Islet precursor cell (in vitro differentiated cells): ENCODE measurements around the gene MTMR3.
"Not testable (repeated sequence)": the region's sequence is repeated elsewhere in the genome, so short reads cannot be mapped to it uniquely, and the experiment has no call there.

Source experiments
- DNase-seq: peaks from one replicate; pipeline ENCODE4 v3.0.0-alpha.2; 2018

MTMR3 gene

DNA sequence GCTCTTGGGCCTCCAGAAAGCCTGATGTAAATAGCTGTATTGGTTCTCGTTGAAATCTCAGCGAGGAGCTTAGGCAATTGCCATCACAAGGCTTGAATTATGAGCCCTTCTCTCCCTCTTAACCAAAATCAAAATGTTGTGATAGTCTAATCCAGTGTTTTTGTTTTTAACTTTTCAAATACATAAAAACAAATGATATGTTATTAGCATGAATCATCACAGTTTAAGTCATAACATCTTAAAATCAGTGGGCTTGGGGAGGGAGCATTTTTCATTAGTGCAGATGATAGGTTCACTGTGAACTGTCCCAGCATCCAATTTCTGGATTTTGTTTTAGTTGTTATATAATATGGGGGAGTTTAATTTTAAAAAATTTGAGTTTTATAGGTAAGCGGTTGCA, 148.4 kb downstream of the MTMR3 start:
- DNase-seq: no peak

DNA sequence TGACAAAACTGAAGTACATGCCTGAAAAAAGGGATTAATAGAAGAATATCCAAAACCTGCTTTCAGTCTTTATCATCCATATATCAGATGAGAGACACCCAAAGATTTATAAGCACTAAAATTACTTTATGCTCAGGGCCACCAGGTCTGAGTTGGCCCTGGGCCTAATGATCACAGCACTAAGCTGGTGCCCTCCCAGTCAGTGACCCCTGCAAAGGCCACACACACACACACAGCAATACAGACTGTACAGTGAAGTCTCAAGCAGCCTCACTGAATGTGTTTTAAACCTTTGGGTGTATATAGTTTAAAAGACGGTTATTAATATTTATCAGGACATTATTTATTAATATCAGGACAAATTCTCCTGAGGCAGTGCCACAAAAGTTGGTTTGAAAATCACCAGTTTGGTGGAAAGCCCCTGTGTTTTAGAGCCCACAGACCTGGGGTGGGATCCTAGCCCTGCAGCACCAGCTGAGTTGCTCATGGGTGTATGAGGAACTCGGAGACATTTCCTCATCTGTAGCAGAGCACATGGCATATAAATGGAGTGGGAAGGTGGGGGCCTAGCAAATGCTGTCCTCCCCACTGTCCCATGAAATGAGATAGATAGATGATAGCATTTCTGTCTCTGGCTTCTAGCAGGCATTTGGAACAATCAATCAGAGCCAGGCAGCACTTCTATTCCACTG, 148.9 kb downstream of the MTMR3 start:
- no peak for DNase-seq

DNA sequence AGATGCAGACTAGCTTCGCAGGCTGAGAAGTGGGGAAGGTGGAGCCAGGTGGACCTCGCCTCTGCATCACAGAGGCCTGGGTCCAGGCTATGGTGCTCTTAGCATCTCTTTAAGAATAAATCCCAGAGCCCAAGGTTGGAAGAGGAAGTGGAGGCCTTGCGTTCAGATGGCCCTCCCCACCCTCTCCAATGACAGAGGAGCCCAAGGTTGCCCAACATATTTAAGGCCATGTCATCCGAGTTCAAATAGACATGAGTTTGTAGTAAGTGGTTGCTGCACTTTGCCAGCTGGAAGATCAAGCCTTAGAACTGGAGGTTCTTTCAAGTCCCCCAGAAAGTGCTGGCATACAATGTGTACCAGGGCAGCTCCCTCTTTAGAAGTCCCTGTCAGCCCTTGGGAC, 150.2 kb downstream of the MTMR3 start:
- DNase-seq: no peak

DNA sequence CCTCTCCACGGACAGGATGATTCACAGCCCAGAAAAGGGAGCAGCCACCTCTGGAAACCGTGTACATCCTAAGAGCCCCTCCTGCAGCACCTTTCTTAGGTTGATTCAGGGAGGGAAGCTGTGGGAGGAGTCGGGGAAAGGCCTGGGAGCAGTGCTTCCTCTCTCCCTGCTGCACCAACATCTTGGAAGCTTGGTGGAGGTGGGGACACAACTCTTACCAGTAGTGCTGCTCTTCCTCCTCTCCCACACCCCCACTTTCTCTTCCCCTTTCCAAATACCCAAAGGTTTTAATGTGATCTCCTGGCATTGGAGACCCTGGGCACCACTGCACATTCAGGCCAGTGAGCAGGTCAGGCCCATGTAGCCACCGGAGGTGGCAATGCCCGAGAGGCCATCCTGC, 150.9 kb downstream of the MTMR3 start:
- peak; percentile 49 for DNase-seq

DNA sequence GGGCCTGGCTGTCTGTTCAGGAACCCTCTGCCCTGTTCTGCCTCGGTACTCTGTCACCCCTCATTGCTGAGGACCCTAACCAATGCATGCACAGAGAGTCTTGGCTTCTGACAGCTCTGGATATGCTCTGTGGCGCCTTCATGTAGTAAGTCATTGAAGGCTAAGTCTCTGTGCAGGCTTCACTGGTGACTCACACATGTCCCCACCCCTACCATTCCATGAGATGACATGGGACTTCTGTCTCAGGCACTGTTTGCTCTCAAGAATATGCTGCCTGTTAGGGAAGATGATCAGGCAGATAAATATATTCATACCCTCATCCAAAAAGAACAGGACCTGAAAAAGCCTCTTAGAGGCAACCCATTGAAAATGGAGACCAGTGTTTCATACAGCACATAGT, 153.7 kb downstream of the MTMR3 start:
- peak; percentile 86 for DNase-seq

DNA sequence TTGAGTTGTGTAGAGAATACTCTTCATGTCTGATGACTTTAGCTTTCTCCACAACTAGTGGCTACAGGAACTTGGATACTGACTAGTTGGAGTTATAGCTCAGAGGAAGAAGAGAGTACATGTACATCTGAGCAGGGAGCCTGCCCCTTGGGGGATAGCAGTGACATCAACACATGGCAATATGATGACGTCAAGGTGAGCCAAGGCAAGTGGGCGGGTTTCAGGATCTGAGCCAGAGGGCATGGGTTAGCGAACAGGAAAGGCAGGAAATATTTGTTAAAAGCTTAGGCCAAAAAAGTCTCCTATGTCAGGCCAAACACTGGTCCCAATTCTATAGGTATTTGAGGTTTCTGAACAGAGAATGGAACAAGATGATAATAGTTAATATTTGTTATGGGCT, 155.2 kb downstream of the MTMR3 start:
- DNase-seq: peak; percentile 59

DNA sequence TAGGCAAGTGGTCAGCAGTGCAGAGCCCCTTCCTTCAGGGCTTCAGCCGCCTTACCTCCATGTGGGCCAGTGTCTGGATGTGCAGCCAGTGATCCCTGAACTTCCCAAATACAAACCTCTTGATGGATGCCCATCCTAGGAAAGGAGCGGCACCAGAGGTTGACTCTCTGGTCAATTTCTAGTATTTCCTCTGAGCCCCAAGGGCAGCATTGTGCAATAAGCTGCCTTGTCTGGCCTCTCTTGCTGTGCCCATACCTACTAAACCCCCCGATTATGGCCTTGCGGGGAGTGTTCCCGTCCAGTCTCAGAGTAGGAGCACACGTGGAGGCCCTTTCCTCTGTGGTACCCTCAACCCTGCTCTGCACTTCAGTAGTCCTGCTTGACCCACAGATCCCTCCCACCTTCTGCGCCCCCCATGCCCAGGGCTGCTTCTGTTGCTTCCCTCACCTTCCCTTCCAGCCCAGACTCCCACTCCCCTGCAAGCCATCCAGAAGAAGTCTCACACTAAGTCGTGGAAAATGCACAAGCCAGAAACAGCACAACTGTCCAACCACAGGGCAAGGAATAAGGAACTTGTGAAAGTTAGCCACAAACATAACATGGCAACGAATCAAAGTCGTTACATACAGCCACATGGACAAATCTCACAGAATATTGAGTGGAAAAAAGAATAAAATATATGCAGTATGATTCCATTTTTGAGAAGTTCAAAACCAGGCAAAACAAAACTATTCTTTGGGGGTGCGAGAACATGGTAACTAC, 157.7 kb downstream of the MTMR3 start:
- peak; percentile 46 for DNase-seq

DNA sequence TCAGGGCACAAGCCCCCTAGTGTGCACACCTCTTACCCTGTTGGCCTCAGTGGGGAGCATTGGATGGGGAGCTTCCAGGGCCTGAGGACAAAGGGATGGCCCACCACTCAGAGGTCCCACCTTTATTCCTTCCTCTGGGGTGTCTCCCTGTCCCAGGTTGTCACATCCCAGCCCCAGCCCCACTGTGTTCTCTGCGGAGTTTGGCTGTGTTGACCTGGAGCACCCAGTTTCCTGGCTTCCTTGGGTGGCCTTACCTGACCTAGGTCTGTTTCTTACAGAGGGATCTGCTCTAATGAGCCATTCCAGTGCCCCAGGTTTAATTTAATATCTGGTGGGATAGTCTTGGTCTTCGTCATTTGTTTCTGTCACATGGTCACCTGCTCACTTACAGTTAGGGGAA, 158.5 kb downstream of the MTMR3 start:
- DNase-seq: peak; percentile 37

DNA sequence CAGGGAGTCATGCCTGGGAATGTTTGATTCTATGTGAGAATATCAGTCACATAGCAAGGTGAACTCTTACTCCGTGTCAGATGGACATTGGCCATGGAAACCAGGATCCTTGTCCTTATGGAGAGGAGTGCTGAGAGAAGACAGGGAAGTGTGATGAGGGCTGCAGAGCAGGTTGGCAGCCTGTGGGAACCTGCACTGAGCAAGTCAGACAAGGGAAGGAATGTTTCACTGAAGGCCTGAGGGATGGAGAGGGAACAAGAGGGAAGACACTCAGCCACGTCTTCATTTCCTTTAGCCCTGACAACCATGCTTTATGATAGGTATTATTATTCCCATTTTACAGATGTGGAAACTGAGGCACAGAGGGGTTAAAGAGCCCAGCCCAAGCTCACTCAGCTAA, 158.9 kb downstream of the MTMR3 start:
- DNase-seq: peak; percentile 45

DNA sequence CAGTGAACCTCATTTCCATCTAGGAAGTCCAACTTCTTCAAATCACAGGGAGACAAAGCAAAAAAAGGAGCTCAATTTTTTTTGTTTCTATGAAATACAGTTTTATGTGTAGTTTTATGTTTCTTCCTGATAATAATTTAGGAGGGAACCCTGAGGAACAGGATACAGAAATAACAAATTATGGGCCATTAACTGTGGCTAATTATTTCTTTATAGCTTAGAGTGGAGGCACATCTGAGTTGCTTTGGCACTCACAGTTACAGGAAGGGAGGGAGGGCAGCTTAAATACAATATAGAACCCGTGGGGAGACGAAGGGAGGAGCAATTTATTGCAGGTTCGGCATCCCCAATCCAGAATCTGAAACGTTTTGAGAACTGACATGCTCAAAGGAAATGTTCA, 160.2 kb downstream of the MTMR3 start:
- no peak for DNase-seq

DNA sequence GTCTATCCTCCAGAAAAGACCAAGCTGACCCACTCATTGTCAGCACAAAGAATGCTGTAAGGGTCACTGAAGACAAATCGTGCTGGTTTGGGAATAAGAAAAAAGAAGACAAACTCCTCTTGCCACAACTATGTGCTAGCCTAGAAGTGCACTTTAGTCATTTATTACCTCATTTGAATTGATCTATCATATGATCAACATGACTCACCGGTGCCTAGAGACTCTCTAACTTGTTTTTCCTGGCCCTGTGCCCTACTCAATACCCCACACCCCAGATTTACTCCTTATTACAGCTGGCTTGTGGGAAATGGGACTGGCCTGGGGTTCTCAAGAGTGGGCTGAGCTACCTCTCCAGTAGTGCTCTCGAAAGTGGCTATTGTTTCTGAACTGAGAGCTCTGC, 161.4 kb downstream of the MTMR3 start:
- peak; percentile 36 for DNase-seq

DNA sequence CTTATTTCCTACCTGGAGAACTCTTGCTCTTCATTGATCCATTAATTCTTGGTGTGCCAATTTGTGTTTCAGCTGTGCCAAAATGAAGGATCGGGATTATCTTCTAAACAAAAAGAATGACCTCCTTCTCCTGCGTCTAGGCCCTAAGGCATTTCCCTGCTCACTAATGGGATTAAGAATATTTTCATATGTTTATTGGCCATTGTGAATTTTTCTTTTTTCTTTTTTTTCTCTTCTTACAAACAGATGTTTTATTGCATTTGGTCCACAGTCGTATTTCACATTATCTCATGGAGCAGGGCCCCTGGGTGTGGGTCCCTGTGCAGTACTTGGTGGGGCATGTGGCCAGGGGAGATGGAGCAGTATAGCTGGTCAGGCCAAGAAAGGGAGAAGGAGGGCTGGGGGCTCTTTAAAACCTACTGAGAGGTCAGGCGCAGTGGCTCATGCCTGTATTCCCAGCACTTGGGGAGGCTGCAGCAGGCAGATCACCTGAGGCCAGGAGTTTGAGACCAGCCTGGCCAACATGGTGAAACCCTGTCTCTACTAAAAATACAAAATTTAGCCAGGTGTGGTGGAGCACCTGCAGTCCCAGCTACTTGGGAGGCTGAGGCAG, 162.0 kb downstream of the MTMR3 start:
- peak; percentile 16 for DNase-seq

DNA sequence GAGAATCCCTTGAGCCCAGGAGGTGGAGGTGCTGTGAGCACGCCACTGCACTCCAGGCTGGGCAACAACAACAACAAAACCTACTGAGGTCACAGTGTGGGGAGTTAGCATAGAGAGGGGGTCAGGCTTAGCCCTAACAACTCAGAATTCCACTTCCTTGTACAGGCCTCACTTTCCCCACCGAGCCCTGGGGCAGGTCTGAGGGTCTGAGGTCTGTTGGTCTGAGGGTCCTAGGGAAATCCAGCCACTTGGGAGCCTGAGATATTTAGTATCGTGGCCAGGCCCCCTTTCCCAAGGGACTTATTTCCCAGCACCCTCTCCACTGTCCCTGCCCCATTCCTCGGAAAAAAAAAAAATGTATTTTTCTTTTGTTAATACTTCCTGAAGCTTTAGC, 162.5 kb downstream of the MTMR3 start:
- no peak for DNase-seq

DNA sequence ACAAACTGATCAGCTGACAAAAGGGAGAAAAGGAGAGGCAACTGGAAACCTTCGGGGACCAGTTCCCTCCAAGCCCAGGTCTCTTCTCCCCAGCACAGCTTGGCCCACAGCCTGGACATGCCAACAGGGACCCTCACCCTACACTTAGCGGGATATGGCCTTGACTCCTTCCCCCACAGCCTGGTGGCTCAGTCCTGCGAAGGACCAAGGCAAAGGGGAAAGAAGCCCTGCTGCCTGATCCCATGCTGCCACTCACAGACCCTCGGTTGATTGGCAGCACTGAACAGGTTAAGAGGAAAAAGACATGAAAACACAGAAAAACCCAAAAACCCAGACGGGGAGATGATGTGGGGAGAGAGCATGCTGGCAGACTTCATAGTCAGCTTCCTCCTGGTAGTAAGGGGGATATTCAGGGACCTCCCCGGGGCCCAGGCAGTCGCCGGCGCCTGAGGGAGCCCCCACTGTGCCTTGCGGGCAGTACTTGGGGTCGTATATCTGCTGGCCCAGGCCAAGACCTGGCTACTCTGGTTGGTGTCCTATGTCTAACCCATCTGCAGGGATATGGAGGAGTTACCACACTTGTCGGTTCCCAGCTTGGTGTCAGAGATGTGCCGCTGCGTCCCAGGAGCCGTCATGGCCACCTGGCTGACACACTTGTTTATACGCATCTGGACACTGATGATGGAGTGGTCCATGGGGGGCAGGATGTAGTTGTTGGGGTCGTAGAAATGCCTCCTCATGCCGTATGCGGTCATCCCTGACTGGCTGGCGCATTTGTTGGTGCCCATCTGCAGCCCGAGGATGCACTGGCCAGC, 163.1 kb downstream of the MTMR3 start:
- DNase-seq: no peak

DNA sequence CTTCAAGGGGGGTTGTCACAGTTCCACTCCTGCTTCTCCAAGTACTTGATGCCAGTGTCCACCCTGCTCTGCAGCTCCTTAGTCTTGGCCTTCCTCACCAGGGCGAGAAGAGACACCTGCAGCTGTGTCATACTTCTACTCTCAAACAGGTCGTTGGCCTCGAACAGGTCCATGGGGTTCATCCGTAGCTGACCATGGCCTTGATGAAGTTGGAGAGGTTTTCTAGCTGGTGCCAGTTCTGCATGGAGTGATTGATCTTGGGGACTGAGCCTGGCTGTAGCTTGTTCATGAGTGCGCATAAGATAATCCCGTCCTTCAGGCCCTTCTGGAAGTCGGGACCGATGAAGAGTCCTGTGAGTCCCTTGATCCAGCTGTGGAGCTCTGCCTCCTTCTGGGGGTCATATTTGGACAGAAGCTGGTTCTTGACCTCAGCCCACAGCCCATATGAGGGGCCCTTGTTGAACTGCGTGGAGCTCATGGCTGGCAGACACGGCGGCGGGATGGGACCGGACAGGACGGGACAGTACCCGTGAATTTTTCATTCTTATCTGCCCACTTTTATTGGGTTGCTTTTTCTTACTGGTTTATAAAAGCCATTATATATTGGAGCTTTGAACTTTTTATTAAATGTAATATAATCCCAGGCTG, 163.9 kb downstream of the MTMR3 start:
- DNase-seq: no peak

DNA sequence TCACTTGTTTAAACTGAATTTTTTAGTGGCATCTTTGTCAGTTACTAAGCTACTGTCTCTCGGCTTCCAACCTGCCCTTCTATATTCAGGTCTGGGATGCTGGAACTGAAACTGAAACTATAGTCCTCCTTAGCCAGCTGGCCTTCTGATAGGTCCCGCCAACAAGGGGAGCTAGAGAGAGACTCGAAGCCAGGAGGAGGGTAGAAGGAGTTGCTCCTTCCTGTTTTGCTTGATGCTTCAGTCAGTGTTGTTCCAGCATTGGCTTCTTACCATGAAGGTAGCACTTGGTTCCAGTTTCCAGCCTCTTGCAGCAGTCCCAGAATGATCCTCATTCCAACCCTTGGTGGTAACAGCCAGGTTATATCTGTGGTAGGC, 164.4 kb downstream of the MTMR3 start:
- no peak for DNase-seq

DNA sequence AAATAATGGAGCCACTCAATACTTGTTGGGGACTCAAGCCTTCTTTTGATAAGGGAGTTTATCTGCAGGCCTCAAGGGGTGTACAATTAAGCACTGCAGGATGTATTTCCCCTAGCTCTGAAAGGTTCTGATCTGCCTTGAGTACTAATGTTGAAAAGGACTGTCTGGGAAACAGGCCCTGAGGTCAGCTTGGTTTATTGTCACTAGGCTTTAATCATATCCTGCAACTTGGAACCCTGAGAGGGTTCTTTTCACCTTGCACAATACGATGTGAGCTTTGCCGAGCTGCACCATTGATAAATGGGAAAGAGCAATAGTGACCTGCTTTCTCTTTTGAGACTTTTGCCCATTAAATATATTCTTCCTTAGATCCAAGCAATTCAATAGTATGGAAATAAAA, 165.7 kb downstream of the MTMR3 start:
- no peak for DNase-seq

DNA sequence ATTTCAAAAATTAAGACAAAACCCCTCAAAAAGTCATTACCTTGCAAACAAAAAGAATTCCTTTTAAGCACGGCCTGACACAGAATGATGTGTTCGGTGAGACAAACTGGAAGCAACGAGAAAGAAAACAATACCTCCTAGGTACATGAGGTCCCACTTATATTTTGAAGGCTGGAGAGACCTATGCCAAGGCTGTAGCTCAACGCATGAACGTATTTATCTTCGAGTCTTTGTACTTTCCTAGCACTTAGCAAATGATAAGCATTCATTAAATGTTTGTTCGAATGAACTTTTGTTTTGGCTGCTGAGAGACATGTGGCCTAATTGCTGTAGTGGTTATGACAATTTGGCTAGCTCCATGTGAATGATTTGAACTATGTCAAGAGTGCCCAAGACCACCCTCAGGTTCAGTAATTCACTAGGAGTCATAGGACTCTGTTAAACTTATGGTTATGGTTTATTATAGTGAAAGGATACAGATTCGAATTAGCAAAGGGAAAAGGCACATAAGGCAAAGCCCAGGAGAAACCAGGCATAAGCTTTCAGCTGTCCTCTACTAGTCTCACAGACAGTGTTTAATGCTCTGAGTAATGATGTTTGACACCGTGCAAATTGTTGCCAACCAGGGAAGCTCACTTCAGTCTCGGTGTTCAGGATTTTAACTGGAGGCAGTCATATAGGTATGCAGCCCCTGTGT, 171.2 kb downstream of the MTMR3 start:
- no peak for DNase-seq

DNA sequence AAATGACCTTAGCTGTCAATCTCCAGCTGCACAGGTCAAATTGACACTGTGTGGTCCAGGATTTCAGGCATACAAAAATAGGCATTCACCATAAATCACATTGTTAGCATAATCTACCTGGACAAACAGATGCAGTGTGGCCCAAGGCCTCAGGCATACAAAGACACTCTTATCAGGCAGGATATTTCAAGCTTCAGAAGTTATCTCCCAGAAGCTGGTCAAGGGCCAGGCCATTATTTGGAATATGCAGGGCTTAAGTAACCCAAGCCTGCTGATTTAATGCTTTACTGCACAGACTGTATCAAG, 171.7 kb downstream of the MTMR3 start:
- DNase-seq: no peak

DNA sequence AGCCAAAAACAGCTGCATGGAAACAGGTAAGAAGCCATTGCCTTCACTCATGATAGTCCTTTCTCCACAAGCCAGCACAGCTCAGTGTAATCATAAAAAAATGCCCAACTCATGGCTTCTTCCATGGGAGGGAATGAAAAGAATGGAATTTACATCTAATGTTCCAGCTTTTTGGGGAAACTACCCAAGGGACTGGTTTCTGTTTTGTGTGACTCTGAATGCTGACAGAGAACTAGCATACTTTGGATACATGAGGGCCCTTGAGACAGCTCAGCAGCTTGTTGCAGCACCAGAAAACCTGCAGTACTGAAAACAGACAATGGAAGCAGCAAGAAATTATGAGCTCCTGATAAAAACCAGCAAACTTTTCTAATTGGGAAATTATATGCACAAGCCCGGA, 173.0 kb downstream of the MTMR3 start:
- no peak for DNase-seq

DNA sequence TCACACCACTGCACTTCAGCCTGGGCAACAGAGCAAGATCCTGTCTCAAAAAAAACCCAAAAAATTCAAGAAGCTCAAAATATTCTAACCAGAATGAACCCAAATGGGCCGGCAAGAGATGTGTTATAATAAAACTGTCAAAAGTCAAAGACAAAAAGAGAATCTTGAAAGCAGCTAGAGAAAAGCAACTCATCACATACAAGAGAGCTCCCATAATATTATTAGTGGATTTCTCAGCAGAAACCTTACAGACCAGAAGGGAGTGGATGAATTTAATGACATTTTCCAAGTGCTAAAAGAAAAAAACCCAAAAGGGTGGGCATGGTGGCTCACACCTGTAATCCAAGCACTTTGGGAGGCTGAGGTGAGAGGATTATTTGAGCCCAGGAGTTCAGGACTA, 174.4 kb downstream of the MTMR3 start:
- DNase-seq: no peak

DNA sequence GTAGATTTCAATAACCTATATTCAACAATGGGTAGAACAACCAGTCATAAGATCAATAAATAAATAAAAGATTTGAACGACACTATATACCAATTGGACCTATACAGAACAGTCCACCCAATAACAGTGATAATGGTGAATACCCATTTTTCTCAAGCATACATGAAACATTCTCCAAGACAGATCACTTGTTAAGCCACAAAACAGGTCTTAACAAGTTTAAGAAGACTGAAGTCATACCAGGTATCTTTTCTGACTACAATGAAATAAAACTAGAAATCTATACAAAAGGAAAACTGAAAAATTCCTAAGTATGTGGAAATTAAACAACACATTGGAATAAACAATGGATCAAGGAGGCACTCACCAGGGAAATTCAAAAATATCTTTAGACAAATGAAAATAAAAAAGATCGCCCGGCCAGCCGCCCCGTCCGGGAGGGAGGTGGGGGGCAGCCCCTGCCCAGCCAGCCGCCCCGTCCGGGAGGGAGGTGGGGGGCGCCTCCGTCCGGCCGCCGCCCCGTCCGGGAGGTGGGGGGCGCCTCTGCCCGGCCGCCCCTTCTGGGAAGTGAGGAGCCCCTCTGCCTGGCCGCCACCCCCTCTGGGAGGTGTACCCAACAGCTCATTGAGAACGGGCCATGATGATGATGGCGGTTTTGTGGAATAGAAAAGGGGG, 176.5 kb downstream of the MTMR3 start:
- DNase-seq: not testable (repeated sequence)
